Measurements from ENCODE around the gene DRC7.

GRCh38 chr16:57668263-57668571, 26.4 kb upstream of the DRC7 start, which contains the start of gene ADGRG3:
- TF ChIP-seq CTCF (IDR thresholded peaks at IDR 0.05) (no peak), EZH2 (IDR thresholded peaks at IDR 0.05) (no peak)

Measured in neural progenitor cell (in vitro differentiated cells).